Measurements from ENCODE around the gene SLC2A8.

The SLC2A8 gene

DNA sequence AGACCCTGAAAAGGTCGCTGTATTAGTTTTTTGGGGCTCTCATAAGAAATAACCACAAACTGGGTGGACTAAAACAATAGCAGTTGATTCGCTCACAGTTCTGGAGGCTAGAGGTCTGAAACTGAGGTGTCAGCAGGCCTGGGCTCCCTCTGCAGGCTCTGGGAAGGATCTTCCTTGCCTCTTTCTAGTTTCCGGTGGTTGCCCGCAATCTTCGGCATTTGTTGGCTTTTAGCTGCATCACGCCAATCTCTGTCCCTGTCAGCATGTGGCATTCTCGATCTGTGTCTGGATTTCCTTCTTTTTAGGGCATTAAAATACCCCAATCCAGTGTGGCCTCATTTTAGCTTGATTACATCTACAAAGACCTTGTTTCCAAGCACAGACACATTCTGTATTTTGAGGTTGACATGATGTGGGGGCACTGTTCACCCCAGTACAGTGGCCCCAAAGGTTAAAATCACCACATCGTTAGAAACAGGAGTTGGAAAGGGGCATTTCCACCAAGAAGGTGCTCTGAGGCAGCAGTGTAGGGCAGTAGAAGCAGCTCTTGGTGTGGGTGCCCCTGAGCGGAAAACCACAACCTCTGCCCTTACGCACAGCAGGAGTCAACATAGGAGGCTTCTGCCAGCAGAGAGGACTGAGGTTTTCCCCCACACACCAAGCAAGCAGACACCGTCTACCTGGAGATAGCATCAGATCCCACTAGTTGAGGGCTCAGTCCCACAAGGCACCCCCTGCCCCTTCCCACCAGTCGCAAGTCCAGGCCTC, 40.7 kb downstream of the SLC2A8 start:
- no peak for DNase-seq (ENCODE audit: low spot score)

DNA sequence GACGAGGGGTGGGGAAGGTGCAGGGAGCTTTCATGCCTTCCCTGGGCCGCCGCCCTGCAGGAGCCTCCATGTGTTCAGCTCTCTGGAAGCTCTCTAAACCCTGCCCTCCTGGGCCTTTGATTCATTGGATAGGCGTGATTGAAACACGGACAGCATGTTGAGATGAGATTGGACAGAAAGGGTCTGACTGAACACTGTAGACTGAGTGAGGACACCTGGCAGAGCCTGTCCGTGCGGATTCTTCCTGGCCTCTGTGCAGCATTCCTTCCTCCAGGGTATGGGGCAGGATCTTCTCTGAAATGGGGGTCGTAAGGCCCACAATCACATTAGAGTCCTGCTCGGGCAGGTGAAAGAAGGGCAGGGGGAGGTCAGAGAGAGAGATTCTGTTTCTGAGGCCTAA, 41.4 kb downstream of the SLC2A8 start:
- Histone ChIP-seq H3K4me2 (ENCODE audit: insufficient read depth, low read length, poor library complexity, severe bottlenecking) (no peak overlapping the region), H3K79me1 (ENCODE audit: low read depth, low read length) (no peaks in the 10 kb centered on the region), H3K23ac (ENCODE audit: low read depth, low read length, poor library complexity) (no peak overlapping the region), H3K18ac (ENCODE audit: low read length) (no peak overlapping the region), H2BK15ac (ENCODE audit: low read length) (no peak overlapping the region), H2AK5ac (ENCODE audit: low read depth, low read length) (no peak overlapping the region), H3K36me3 (replicated peaks in 1 of 2; ENCODE audit: control insufficient read depth in 2 of 2, insufficient read depth in 2 of 2, low read length in 2 of 2) (peaks cover 45 to 91% of the 10 kb centered on the region in 2 donors), H2BK5ac (ENCODE audit: low read length) (no peak overlapping the region), H2AFZ (ENCODE audit: low read length) (no peak overlapping the region), H3K9me3 (replicated peaks in 1 of 2; ENCODE audit: control insufficient read depth in 2 of 2, insufficient read depth in 1 of 2, low read depth in 1 of 2, low read length in 2 of 2) (peaks cover 0 to 13% of the 10 kb centered on the region in 2 donors), H3K4me3 (ENCODE audit: low read length in 2 of 2) (no peak overlapping the region), H4K91ac (ENCODE audit: low read depth, low read length, poor library complexity) (no peak overlapping the region), H3K9ac (ENCODE audit: low read depth, low read length, poor library complexity) (no peak overlapping the region), H2BK120ac (ENCODE audit: low read depth, low read length) (no peak overlapping the region), H3K4me1 (ENCODE audit: control insufficient read depth in 2 of 2, insufficient read depth in 1 of 2, low read depth in 1 of 2, low read length in 2 of 2) (no peaks in the 10 kb centered on the region), H3K27ac (replicated peaks; ENCODE audit: low read length) (no peak overlapping the region), H4K8ac (ENCODE audit: low read depth, low read length) (no peak overlapping the region), H3K4ac (ENCODE audit: low read length) (no peak overlapping the region), H3K27me3 (ENCODE audit: control insufficient read depth in 3 of 3, insufficient read depth in 3 of 3, low read depth in 1 of 3, low read length in 3 of 3) (no peaks in the 10 kb centered on the region), H3K14ac (ENCODE audit: low read length) (no peak overlapping the region), H2BK12ac (ENCODE audit: low read length) (no peak overlapping the region)
- DNase-seq (ENCODE audit: low spot score): no peak
- no CpG with 5 or more reads among the region's 9 CpGs for WGBS, 2 donors (ENCODE audit: extremely low coverage in 2 of 2, insufficient read length in 2 of 2, insufficient replicate concordance in 1 of 2)

More for the DNA sequence above, 40.7 kb downstream of the SLC2A8 start:
- Histone ChIP-seq H2BK5ac (ENCODE audit: low read length) (no peak overlapping the region), H3K27me3 (ENCODE audit: control insufficient read depth in 3 of 3, insufficient read depth in 3 of 3, low read depth in 1 of 3, low read length in 3 of 3) (no peaks in the 10 kb centered on the region), H3K4me2 (ENCODE audit: insufficient read depth, low read length, poor library complexity, severe bottlenecking) (no peak overlapping the region), H4K8ac (ENCODE audit: low read depth, low read length) (no peak overlapping the region), H4K91ac (ENCODE audit: low read depth, low read length, poor library complexity) (no peak overlapping the region), H2BK120ac (ENCODE audit: low read depth, low read length) (no peak overlapping the region), H2AFZ (ENCODE audit: low read length) (no peak overlapping the region), H2AK5ac (ENCODE audit: low read depth, low read length) (no peak overlapping the region), H3K14ac (ENCODE audit: low read length) (no peak overlapping the region), H2BK15ac (ENCODE audit: low read length) (no peak overlapping the region), H2BK12ac (ENCODE audit: low read length) (no peak overlapping the region), H3K4me3 (ENCODE audit: low read length in 2 of 2) (no peak overlapping the region), H3K9ac (ENCODE audit: low read depth, low read length, poor library complexity) (no peak overlapping the region), H3K79me1 (ENCODE audit: low read depth, low read length) (no peaks in the 10 kb centered on the region), H3K4me1 (ENCODE audit: control insufficient read depth in 2 of 2, insufficient read depth in 1 of 2, low read depth in 1 of 2, low read length in 2 of 2) (no peaks in the 10 kb centered on the region), H3K27ac (replicated peaks; ENCODE audit: low read length) (no peak overlapping the region), H3K18ac (ENCODE audit: low read length) (no peak overlapping the region), H3K23ac (ENCODE audit: low read depth, low read length, poor library complexity) (no peak overlapping the region), H3K9me3 (replicated peaks in 1 of 2; ENCODE audit: control insufficient read depth in 2 of 2, insufficient read depth in 1 of 2, low read depth in 1 of 2, low read length in 2 of 2) (peaks cover 0 to 8% of the 10 kb centered on the region in 2 donors), H3K36me3 (replicated peaks in 1 of 2; ENCODE audit: control insufficient read depth in 2 of 2, insufficient read depth in 2 of 2, low read length in 2 of 2) (peaks cover 45 to 91% of the 10 kb centered on the region in 2 donors), H3K4ac (ENCODE audit: low read length) (no peak overlapping the region)
- WGBS, 2 donors (ENCODE audit: extremely low coverage in 2 of 2, insufficient read length in 2 of 2, insufficient replicate concordance in 1 of 2): no CpG with 5 or more reads among the region's 12 CpGs

DNA sequence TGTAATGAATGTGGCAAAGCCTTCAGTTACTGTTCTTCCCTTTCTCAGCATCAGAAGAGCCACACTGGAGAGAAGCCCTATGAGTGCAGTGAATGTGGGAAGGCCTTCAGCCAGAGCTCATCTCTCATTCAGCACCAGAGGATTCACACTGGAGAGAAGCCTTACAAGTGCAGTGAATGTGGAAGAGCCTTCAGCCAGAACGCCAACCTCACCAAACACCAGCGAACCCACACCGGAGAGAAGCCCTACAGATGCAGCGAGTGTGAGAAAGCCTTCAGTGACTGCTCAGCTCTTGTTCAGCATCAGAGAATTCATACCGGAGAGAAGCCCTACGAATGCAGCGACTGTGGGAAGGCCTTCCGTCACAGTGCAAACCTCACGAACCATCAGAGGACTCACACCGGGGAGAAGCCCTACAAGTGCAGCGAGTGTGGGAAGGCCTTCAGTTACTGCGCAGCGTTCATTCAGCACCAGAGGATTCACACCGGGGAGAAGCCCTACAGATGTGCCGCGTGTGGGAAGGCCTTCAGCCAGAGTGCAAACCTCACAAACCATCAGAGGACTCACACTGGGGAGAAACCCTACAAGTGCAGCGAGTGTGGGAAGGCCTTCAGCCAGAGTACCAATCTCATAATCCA, 47.4 kb downstream of the SLC2A8 start:
- H3K23ac ChIP-seq (ENCODE audit: low read depth, low read length, poor library complexity): no peak overlapping the region
- H4K8ac ChIP-seq (ENCODE audit: low read depth, low read length): no peak overlapping the region
- no peak overlapping the region for H3K4me3 ChIP-seq (ENCODE audit: low read length in 2 of 2)
- WGBS, 2 donors (ENCODE audit: extremely low coverage in 2 of 2, insufficient read length in 2 of 2, insufficient replicate concordance in 1 of 2): no CpG with 5 or more reads among the region's 17 CpGs
- H2BK120ac ChIP-seq (ENCODE audit: low read depth, low read length): no peak overlapping the region
- no peak overlapping the region for H3K4me2 ChIP-seq (ENCODE audit: insufficient read depth, low read length, poor library complexity, severe bottlenecking)
- H2BK5ac ChIP-seq (ENCODE audit: low read length): no peak overlapping the region
- DNase-seq (ENCODE audit: low spot score): no peak
- H4K91ac ChIP-seq (ENCODE audit: low read depth, low read length, poor library complexity): no peak overlapping the region
- no peak overlapping the region for H3K14ac ChIP-seq (ENCODE audit: low read length)
- peaks cover 11 to 62% of the 10 kb centered on the region in 2 donors for H3K9me3 ChIP-seq (replicated peaks in 1 of 2; ENCODE audit: control insufficient read depth in 2 of 2, insufficient read depth in 1 of 2, low read depth in 1 of 2, low read length in 2 of 2)
- H3K36me3 ChIP-seq (replicated peaks in 1 of 2; ENCODE audit: control insufficient read depth in 2 of 2, insufficient read depth in 2 of 2, low read length in 2 of 2): peaks cover 67 to 89% of the 10 kb centered on the region in 2 donors
- H2BK12ac ChIP-seq (ENCODE audit: low read length): no peak overlapping the region
- H3K4ac ChIP-seq (ENCODE audit: low read length): no peak overlapping the region
- no peak overlapping the region for H2BK15ac ChIP-seq (ENCODE audit: low read length)
- H2AFZ ChIP-seq (ENCODE audit: low read length): no peak overlapping the region
- H2AK5ac ChIP-seq (ENCODE audit: low read depth, low read length): no peak overlapping the region
- H3K18ac ChIP-seq (ENCODE audit: low read length): no peak overlapping the region
- no peaks in the 10 kb centered on the region for H3K79me1 ChIP-seq (ENCODE audit: low read depth, low read length)
- H3K4me1 ChIP-seq (ENCODE audit: control insufficient read depth in 2 of 2, insufficient read depth in 1 of 2, low read depth in 1 of 2, low read length in 2 of 2): peaks cover 5% of the 10 kb centered on the region in 2 donors
- no peaks in the 10 kb centered on the region for H3K27me3 ChIP-seq (ENCODE audit: control insufficient read depth in 3 of 3, insufficient read depth in 3 of 3, low read depth in 1 of 3, low read length in 3 of 3)
- no peak overlapping the region for H3K9ac ChIP-seq (ENCODE audit: low read depth, low read length, poor library complexity)
- no peak overlapping the region for H3K27ac ChIP-seq (replicated peaks; ENCODE audit: low read length)
